GM12891 (cell line): ENCODE data around the gene ZNF619.

Source experiments
- POLR2A ChIP-seq: IDR thresholded peaks from 2 replicates; pipeline ENCODE4 v1.6.1; 2011; ENCODE audit warnings: low read depth, low read length, control low read depth
- POLR2AphosphoS5 ChIP-seq: IDR thresholded peaks from 2 replicates; pipeline ENCODE4 v1.6.1; 2011; ENCODE audit warnings: low read depth, low read length, control low read depth
- TAF1 ChIP-seq: IDR thresholded peaks from 2 replicates; pipeline ENCODE4 v1.6.1; 2011; ENCODE audit warnings: low read depth, low read length, control low read depth

DNA sequence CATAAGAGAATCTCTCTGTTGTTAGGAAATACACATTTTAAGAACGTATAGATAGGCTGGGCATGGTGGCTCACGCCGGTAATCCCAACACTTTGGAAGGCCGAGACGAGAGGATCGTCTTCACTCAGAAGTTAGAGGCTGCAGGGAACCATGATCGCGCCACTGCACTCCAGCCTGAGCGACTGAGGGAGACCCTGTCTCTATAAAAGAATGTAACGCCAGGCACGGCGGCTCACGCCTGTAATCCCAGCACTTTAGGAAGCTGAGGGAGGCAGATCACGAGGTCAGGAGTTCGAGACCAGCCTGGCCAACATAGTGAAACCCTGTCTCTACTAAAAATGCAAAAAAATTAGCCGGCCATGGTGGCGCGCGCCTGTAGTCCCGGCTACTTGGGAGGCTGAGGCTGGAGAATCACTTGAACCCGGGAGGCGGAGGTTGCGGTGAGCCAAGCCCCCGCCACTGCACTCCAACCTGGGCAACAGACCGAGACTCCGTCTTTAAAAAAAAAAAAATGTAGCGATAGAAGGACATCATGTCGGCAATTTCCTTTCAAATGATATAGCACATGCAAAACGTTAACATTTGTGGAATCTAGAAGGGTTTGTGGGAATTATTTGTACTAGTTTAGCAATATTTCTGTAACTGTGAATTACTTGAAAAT, 20.5 kb upstream of the ZNF619 start:
- TF ChIP-seq TAF1 (no peak), POLR2AphosphoS5 (no peak), POLR2A (no peak)
